Measurements from ENCODE around the gene PDZD7.

Gene PDZD7

DNA sequence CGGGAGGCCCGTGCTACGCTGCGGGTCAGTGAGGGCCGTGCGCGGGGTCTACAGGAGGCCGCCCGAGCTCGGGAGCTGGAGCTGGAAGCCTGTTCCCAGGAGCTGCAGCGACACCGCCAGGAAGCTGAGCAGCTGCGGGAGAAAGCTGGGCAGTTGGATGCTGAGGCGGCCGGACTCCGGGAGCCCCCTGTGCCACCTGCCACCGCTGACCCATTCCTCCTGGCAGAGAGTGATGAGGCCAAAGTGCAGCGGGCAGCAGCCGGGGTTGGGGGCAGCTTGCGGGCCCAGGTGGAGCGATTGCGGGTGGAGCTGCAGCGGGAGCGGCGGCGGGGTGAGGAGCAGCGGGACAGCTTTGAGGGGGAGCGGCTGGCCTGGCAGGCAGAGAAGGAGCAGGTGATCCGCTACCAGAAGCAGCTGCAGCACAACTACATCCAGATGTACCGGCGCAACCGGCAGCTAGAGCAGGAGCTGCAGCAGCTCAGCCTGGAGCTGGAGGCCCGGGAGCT lies 24.3 kb downstream of the PDZD7 start:
- Mint-ChIP-seq H3K36me3 (ENCODE audit: insufficient read depth) (peaks cover 3% of the 10 kb centered on the region), H3K4me1 (ENCODE audit: low read depth in 2 of 2) (no peaks in the 10 kb centered on the region)

DNA sequence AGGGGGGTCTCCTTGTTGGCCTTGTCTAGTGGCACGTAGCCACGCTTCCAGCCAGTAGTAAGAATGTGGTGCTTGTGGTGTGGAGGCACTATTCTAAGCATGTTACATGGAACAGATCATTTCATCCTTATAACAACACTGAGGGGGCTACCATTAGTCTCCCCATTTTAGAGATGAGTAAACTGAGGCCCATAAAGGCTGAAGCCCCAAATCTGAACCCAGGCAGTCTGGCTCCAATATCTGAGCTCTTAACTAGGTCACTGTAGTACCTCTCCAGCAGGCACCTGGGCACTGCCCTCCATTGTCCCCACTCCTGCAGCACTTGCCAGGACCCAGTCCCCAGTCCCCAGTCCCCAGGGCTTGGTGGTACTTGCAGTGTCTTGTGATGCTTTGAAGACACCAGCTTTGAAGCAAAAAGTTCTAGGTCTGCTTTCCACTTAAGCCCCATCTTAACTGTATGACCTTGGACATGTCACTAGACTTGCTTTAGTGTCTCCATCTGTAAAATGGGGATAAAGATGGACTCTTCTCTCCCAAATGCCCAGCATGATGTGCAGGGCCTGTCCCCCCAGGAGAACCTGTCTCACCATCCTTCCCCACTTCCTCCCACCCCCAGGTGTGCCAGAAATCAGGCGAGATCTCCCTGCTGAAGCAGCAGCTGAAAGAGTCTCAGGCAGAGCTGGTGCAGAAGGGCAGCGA lies 24.9 kb downstream of the PDZD7 start:
- Mint-ChIP-seq H3K36me3 (ENCODE audit: insufficient read depth) (peaks cover 3% of the 10 kb centered on the region), H3K9me3 (no peaks in the 10 kb centered on the region), H3K27me3 (no peaks in the 10 kb centered on the region), H3K4me1 (ENCODE audit: low read depth in 2 of 2) (peaks cover 2 to 4% of the 10 kb centered on the region in 2 donors), H3K4me3 (no peak overlapping the region), H3K27ac (no peak overlapping the region)
- DNase-seq (no peak), ATAC-seq (replicated peaks) (no peak)

More for the DNA sequence above, 24.3 kb downstream of the PDZD7 start:
- no peak for ATAC-seq (replicated peaks)
- no peak for DNase-seq
- Mint-ChIP-seq H3K27me3 (no peaks in the 10 kb centered on the region), H3K4me3 (no peak overlapping the region), H3K27ac (no peak overlapping the region), H3K9me3 (no peaks in the 10 kb centered on the region)

DNA sequence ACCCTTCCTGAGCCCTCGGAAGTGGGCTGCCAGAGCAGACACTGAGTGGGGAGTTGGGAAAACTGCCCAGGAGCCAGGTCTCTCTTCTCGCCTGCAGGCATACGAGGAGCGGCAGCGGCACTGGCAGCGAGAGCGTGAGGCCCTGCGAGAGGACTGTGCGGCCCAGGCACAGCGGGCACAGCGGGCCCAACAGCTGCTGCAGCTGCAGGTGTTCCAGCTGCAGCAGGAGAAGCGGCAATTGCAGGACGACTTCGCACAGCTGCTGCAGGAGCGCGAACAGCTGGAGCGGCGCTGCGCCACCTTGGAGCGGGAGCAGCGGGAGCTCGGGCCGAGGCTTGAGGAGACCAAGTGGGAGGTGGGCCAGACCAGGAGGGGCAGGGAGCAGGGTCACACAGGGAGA lies 25.6 kb downstream of the PDZD7 start:
- H3K4me3 Mint-ChIP-seq: no peak overlapping the region

DNA sequence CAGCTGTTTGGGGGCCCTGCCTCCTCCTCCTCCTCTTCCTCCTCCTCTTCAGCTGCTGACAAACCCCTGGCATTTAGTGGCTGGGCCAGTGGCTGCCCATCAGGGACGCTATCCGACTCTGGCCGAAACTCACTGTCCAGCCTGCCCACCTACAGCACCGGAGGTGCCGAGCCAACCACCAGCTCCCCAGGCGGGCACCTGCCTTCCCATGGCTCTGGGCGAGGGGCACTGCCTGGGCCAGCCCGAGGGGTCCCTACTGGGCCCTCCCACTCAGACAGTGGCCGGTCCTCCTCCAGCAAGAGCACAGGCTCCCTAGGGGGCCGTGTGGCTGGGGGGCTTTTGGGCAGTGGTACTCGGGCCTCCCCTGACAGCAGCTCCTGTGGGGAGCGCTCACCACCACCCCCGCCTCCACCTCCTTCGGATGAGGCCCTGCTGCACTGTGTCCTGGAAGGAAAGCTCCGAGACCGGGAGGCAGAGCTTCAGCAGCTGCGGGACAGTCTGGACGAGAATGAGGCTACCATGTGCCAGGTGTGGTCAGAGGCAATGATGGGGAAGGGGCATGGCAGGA lies 27.2 kb downstream of the PDZD7 start:
- no peak for ATAC-seq (replicated peaks)
- Mint-ChIP-seq H3K9me3 (no peaks in the 10 kb centered on the region), H3K4me3 (no peak overlapping the region), H3K4me1 (ENCODE audit: low read depth in 2 of 2) (peaks cover 6 to 8% of the 10 kb centered on the region in 2 donors), H3K27ac (no peak overlapping the region), H3K27me3 (no peaks in the 10 kb centered on the region), H3K36me3 (ENCODE audit: insufficient read depth) (peaks cover 3% of the 10 kb centered on the region)
- no peak for DNase-seq

More for the DNA sequence above, 25.6 kb downstream of the PDZD7 start:
- Mint-ChIP-seq H3K36me3 (ENCODE audit: insufficient read depth) (peaks cover 3% of the 10 kb centered on the region), H3K9me3 (no peaks in the 10 kb centered on the region), H3K27ac (no peak overlapping the region), H3K27me3 (no peaks in the 10 kb centered on the region), H3K4me1 (ENCODE audit: low read depth in 2 of 2) (peaks cover 4 to 6% of the 10 kb centered on the region in 2 donors)
- DNase-seq (no peak), ATAC-seq (replicated peaks) (no peak)

DNA sequence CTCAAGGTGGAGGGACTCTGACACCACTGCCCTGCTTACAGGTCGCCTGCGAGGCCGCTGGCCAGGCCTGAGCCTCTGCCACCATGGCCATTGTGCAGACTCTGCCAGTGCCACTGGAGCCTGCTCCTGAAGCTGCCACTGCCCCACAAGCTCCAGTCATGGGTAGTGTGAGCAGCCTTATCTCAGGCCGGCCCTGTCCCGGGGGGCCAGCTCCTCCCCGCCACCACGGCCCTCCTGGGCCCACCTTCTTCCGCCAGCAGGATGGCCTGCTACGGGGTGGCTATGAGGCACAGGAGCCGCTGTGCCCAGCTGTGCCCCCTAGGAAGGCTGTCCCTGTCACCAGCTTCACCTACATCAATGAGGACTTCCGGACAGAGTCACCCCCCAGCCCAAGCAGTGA lies 28.5 kb downstream of the PDZD7 start:
- peaks cover 14 to 15% of the 10 kb centered on the region in 2 donors for H3K4me1 Mint-ChIP-seq (ENCODE audit: low read depth in 2 of 2)
- H3K27ac Mint-ChIP-seq: no peak overlapping the region
- H3K36me3 Mint-ChIP-seq (ENCODE audit: insufficient read depth): peaks cover 3% of the 10 kb centered on the region
- ATAC-seq (replicated peaks) (no peak), DNase-seq (no peak)
- no peaks in the 10 kb centered on the region for H3K27me3 Mint-ChIP-seq
- H3K4me3 Mint-ChIP-seq: no peak overlapping the region
- H3K9me3 Mint-ChIP-seq: no peaks in the 10 kb centered on the region

DNA sequence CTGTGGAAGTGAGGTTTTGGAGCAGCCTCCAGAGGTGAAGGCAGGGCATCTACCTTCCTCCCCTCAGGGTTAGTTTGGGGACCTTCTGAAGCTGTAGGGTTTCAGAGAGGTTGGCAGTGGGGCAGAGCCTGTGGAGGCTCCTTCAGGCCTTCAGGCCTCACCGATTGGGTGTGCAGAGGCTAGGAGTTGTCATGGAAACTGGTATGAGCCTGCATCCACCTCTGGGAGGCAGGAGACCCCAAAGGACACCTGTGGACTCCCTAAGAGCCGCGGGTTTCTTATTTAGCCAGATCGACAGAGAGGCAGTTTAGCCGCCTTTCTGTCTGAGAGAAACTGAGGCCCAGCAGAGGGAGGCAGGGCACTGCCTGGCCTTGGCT lies 29.3 kb downstream of the PDZD7 start:
- peaks cover 6% of the 10 kb centered on the region for H3K36me3 Mint-ChIP-seq (ENCODE audit: insufficient read depth)
- no peaks in the 10 kb centered on the region for H3K27me3 Mint-ChIP-seq

DNA sequence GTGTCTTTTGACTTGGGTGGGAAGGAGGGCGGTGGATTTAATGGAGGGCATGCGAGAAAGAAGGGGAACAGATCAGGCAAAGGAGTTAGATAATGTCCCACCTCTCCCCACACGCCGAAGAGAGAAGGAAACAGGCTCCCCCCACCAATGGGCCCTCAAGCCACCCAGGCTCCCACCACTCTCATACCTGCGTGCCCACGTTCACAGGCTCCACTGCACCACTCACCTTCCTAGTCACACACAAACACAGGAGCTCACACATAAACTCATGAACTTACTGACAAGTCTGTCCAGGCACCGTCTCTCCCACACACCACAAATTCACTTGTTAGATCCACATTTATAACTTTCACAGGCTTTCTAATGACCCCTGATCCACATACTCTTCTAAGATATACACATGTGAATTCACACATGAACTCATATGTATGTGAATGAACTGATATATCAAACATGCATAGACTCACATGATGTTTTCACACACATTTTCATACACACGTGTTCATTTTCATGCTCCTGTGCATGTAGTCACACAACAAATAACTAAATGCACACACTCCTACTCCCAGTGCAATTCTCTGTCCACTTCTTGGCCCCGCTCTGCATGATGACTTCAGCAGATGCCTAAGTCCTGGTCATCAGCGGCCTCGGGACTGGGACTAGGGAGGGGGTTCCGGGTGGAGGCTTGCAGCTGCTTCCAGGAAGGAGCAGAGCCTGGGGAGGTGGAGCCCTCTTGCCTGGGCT lies 29.8 kb downstream of the PDZD7 start:
- peak overlapping the region in 1 of 2 donors; percentile 84 for H3K27ac Mint-ChIP-seq
- H3K27me3 Mint-ChIP-seq: no peaks in the 10 kb centered on the region
- DNase-seq (no peak), ATAC-seq (replicated peaks) (no peak)
- peaks cover 10% of the 10 kb centered on the region for H3K36me3 Mint-ChIP-seq (ENCODE audit: insufficient read depth)
- H3K9me3 Mint-ChIP-seq: no peaks in the 10 kb centered on the region
- H3K4me1 Mint-ChIP-seq (ENCODE audit: low read depth in 2 of 2): peaks cover 20 to 21% of the 10 kb centered on the region in 2 donors
- H3K4me3 Mint-ChIP-seq: peak overlapping the region; percentile 45 to 78

More for the DNA sequence above, 29.3 kb downstream of the PDZD7 start:
- H3K4me3 Mint-ChIP-seq: no peak overlapping the region
- no peak for ATAC-seq (replicated peaks)
- DNase-seq: no peak
- H3K27ac Mint-ChIP-seq: no peak overlapping the region
- no peaks in the 10 kb centered on the region for H3K9me3 Mint-ChIP-seq
- H3K4me1 Mint-ChIP-seq (ENCODE audit: low read depth in 2 of 2): peaks cover 16% of the 10 kb centered on the region in 2 donors

DNA sequence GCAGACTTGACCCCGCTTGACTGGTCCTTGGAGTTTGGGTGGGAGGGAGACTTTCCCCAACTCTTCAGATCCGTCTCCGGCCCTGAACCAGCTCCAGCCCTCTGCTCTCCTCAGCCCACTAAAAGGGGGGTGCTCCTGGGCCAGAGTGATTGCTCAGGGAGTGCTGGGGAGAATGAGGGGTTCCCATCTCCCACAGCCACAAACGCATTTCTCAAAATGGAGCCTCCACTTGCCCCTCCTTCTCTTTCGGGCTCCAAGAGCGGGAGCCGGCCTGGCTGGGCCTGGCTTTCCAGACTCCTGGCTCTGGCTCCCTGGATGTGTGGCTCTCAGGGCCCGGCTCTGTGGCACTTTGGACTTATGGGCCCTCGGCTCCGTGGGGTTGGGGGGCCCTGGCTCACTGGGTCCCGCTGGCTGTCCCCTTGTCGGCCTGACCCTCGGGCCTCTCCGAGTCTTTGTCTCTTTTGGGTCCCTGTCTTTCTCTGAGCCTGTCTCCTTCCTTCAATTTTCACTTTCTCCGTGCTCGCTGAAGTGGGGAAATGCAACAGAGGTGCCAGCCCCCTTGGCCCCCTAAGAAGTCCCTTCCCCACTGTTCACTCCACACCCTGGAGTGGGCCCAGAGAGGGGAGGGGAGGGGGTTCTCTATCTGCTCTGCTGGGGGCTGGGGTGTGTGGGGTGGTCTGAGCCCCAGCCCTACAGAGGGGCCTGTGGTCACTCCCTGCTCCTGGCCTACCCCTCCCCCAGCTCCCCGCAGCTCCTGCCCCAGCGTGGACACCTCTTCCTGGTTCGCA lies 30.6 kb downstream of the PDZD7 start:
- no peak for ATAC-seq (replicated peaks)
- Mint-ChIP-seq H3K36me3 (ENCODE audit: insufficient read depth) (peaks cover 11% of the 10 kb centered on the region), H3K4me1 (ENCODE audit: low read depth in 2 of 2) (peaks cover 20 to 23% of the 10 kb centered on the region in 2 donors)

DNA sequence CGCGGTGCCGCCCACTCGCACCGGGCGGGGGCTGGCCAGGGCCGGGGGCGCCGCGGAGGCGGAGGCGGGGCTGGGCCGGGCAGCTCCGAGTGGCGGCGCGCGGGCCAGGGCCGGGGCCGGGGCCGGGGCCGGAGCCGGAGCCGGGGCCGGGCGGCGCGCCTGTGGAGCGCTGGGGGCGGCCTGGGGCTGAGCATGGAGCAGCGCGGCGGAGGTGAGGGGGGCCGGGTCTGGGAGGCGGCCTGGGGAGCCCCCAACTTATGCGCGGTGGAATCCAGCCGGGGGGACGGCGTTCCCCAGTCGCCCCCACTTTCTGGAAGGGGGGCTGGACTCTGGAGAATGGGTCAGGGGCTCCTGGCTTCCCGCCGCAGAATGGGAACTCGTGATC lies 31.2 kb downstream of the PDZD7 start, which contains the start of gene LZTS2:
LZTS2 (plus strand) TSS at position 67 of the 385 bp plus-strand sequence. CDS start 2,731 bp downstream, outside the sequence.
- peaks cover 8% of the 10 kb centered on the region for H3K36me3 Mint-ChIP-seq (ENCODE audit: insufficient read depth)
- H3K4me3 Mint-ChIP-seq: peak within 1 kb of the TSS; percentile 76 to 83
- DNase-seq (no peak), ATAC-seq (replicated peaks) (no peak)
- peaks cover 20 to 23% of the 10 kb centered on the region in 2 donors for H3K4me1 Mint-ChIP-seq (ENCODE audit: low read depth in 2 of 2)
- H3K9me3 Mint-ChIP-seq: no peaks in the 10 kb centered on the region
- no peaks in the 10 kb centered on the region for H3K27me3 Mint-ChIP-seq
- peak within 1 kb of the TSS; percentile 36 to 84 for H3K27ac Mint-ChIP-seq

More for the DNA sequence above, 30.6 kb downstream of the PDZD7 start:
- DNase-seq: no peak
- Mint-ChIP-seq H3K4me3 (peak overlapping the region; percentile 45 to 78), H3K9me3 (no peaks in the 10 kb centered on the region), H3K27me3 (no peaks in the 10 kb centered on the region), H3K27ac (peak overlapping the region in 1 of 2 donors; percentile 84)

DNA sequence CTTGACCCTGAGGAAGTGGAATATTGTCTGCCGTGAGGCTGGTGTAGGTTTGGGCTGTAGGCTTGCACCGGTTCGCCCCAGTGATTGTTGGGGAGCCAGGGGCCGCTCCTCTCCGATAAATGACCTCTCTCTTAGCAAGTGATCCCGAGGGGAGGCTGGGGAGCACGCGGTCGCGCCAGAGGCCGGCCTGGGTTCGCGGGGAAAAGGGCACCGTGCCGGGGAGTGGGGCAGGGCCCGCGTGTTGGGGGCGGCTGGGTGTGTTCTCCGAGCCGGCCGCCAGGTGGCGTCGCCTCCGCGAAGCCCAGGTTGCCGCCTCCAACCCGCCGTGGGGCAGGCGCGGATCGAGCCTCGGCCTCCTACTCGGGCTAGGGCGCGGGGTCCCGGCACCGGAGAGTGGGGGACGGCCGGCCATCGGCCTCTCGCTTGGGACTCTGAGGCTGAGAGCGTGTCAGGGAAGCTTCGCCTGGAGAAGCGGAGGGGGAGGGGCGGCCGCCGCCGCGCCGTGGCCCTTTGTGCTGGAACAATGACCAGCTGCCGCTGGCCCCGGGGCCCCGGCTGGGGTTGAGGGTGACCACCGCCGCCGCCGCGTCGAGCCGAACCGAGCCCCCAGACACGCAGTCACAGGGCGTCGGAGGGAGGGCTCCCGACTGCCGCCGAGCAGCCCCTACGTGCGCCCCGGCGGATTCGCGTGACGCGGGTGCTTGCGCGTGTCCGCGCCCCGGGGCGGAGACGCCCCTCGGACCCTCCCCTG lies 31.8 kb downstream of the PDZD7 start:
- Mint-ChIP-seq H3K27ac (peak overlapping the region; percentile 36 to 55), H3K36me3 (ENCODE audit: insufficient read depth) (peaks cover 8% of the 10 kb centered on the region), H3K9me3 (no peaks in the 10 kb centered on the region), H3K4me3 (peak overlapping the region; percentile 76 to 83), H3K27me3 (no peaks in the 10 kb centered on the region), H3K4me1 (ENCODE audit: low read depth in 2 of 2) (peaks cover 20 to 23% of the 10 kb centered on the region in 2 donors)
- peak; percentile 72 to 81 (median 78) for DNase-seq
- ATAC-seq (replicated peaks): peak; percentile 73

DNA sequence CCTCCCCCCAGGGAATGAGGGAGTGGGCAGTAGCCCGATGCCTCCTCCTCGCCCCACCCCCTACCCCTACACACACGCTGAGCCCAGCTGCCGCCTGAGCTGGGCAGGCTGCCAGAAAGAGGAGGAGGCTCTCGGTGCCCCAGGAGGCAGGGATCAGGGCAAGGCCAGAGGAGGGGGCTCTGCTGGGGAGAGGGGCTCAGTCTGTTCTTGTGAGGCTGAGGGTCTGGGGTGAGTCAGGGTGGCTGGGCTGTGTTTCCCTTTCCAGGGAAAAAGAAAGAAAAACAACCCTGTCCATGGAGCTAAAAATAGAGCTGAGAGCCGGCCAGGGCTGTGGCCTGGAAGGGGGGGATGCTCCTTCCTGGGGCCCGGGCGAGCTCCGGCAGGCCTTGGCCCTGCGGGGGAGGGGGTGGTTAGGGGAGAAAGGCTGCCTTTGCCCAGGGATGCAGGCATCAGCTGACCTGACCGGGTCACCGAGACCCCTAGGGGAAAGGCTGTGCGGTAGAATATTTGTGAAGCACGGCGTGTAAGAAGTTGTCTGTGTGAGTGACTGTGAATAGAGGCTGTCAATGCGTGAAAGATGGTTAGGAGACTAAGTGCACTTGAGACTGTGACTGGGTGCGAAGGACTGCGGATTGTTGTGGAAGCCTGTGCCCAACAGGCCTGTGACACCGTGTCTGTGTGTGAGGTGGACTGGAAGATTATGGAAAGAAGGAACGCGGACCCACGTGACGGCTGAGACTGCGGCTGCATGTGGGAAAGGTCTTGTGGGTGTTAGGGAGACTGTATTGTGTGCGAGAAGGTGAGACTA lies 32.5 kb downstream of the PDZD7 start:
- H3K27ac Mint-ChIP-seq: peak overlapping the region; percentile 36 to 55
- H3K9me3 Mint-ChIP-seq: no peaks in the 10 kb centered on the region
- peak; percentile 26 to 46 (median 44) for DNase-seq
- H3K27me3 Mint-ChIP-seq: no peaks in the 10 kb centered on the region
- peaks cover 8% of the 10 kb centered on the region for H3K36me3 Mint-ChIP-seq (ENCODE audit: insufficient read depth)
- H3K4me3 Mint-ChIP-seq: peak overlapping the region; percentile 76 to 83
- ATAC-seq (replicated peaks): peak; percentile 33
- H3K4me1 Mint-ChIP-seq (ENCODE audit: low read depth in 2 of 2): peaks cover 20 to 23% of the 10 kb centered on the region in 2 donors
